GM19099 (cell line): Measurements from ENCODE around the gene TNIK.

Experiments
- POLR2A ChIP-seq: IDR thresholded peaks from 3 replicates; pipeline ENCODE4 v1.6.1; 2011; ENCODE audit warnings: low read depth; ENCODE audit not compliant: insufficient read length; ENCODE audit errors: extremely low read depth

TNIK gene

GRCh38 chr3:171390051-171390941 is 69.9 kb downstream of the TNIK start:
- TF ChIP-seq POLR2A: no peak

- TF ChIP-seq POLR2A: no peak
These were observed 70.7 kb downstream of the TNIK start for GRCh38 chr3:171389491-171389890.

- no peak for TF ChIP-seq POLR2A
These were observed 71.7 kb downstream of the TNIK start for GRCh38 chr3:171388527-171388926.

GRCh38 chr3:171387062-171387461 is 73.1 kb downstream of the TNIK start:
- no peak for TF ChIP-seq POLR2A

- no peak for TF ChIP-seq POLR2A
These were observed 75.1 kb downstream of the TNIK start for GRCh38 chr3:171385086-171385485.

GRCh38 chr3:171384101-171384891 is 75.9 kb downstream of the TNIK start:
- TF ChIP-seq POLR2A: no peak

- TF ChIP-seq POLR2A: no peak
These were observed 76.8 kb downstream of the TNIK start for GRCh38 chr3:171383206-171384018.

GRCh38 chr3:171380711-171381425 is 79.3 kb downstream of the TNIK start:
- no peak for TF ChIP-seq POLR2A

GRCh38 chr3:171379961-171380483 is 80.2 kb downstream of the TNIK start:
- no peak for TF ChIP-seq POLR2A

- TF ChIP-seq POLR2A: no peak
These were observed 80.9 kb downstream of the TNIK start for GRCh38 chr3:171379281-171379680.

GRCh38 chr3:171378586-171378985 is 81.6 kb downstream of the TNIK start:
- no peak for TF ChIP-seq POLR2A

- no peak for TF ChIP-seq POLR2A
These were observed 82.3 kb downstream of the TNIK start for GRCh38 chr3:171377859-171378258.

GRCh38 chr3:171376596-171376947 is 83.6 kb downstream of the TNIK start:
- no peak for TF ChIP-seq POLR2A

GRCh38 chr3:171375666-171376595 is 84.3 kb downstream of the TNIK start:
- no peak for TF ChIP-seq POLR2A
